ENCODE data around the gene KCNT1. TPM values are rescaled to one million over a fixed set of nuclear protein-coding genes. Genes with fewer than 3 reads are reported as not detected.

The KCNT1 gene
- total and polyA plus RNA-seq, 2 donors (not counting 3 experiments of a cell fraction or from before 2014, with no cell fraction given), result not detected

DNA sequence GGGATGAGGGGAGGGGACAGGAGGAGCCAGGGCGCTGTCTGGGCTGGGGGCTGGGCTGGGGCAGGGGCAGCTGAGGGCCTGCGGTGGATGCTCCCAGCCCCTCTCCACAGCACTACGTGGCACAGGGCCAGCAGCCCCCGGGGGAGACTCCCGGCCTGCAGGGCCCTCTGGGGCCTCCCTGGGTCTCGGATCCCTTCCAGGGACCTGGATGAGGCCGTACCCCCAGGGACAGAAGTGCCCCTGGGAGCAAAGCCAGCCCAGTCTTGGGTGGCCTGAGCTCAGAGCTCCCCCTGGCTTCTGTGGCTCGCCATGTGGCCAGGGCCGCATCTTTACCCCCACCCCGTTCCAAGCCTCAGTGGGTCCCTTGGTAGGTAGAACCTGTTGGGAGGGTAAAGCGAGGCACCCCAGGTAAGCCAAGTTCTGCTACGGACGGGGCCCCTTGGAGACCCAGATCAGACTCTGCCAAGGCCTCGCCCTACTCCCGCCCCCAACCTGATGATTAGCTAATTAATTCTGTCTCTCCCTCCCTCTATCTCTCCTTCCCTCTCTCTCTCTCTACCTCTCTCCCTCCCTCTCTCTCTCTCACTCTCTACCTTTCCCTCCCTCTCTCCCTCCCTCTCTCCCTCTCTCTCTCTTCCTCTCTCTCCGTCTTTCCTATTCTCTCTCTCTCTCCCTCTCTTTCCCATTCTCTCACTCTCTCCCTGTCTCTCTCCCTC lies 24.3 kb downstream of the KCNT1 start:
- no TSS peak for BruUV-seq (replicated peaks)
- H3K4me1 ChIP-seq (ENCODE audit: control insufficient read depth, extremely low read depth, insufficient read depth, low read length), result peaks cover 14% of the 10 kb centered on the region
- H3K27me3 ChIP-seq (ENCODE audit: control insufficient read depth in 2 of 2, insufficient read depth in 2 of 2, low read length in 2 of 2), result no peaks in the 10 kb centered on the region
- CTCF ChIA-PET, result interaction anchor here (0.5 to 1.2 kb wide), 6 partner anchors 11 to 1697 kb away, joined by 3 to 7 read pairs (median 4); partner anchors contain the start of genes EXD3 and NOXA1
- no peak overlapping the region for H3K4me2 ChIP-seq (ENCODE audit: insufficient read depth, low read length)
- no peak overlapping the region for H3K9ac ChIP-seq (replicated peaks; ENCODE audit: extremely low read depth, insufficient read depth, low read length)
- no peaks in the 10 kb centered on the region for H3K9me3 ChIP-seq (replicated peaks; ENCODE audit: control insufficient read depth, insufficient read depth, low read length)
- DNase-seq (ENCODE audit: low read depth, low spot score), result no peak
- H3K4me3 ChIP-seq (replicated peaks in 1 of 3; ENCODE audit: insufficient read depth in 1 of 3, low read depth in 1 of 3, low read length in 3 of 3), result no peak overlapping the region
- POLR2A ChIA-PET, result no interaction called here
- dilution Hi-C loops (cut with MboI; ENCODE audit: extremely low pct_ligation_motif_present, low sequenced_read_pairs) (no loop called here), intact Hi-C loops (cut with micrococcal nuclease) (no loop called here)
- TF ChIP-seq POLR2AphosphoS5 (IDR thresholded peaks at IDR 0.05; ENCODE audit: insufficient read depth, low read depth, low read length) (no peak), CTCF (IDR thresholded peaks at IDR 0.05; ENCODE audit: extremely low read depth in 1 of 2, insufficient read depth in 1 of 2, low read depth in 1 of 2, low read length in 2 of 2) (peak; percentile 5 to 20), EZH2 (IDR thresholded peaks at IDR 0.05; ENCODE audit: borderline replicate concordance, low read depth, low read length, severe bottlenecking) (no peak)
- H2AFZ ChIP-seq (ENCODE audit: low read depth, low read length), result no peak overlapping the region
- no peaks in the 10 kb centered on the region for H3K79me2 ChIP-seq (ENCODE audit: control insufficient read depth, insufficient read depth, low read length)
- no peaks in the 10 kb centered on the region for H4K20me1 ChIP-seq (replicated peaks; ENCODE audit: control insufficient read depth, extremely low read depth, insufficient read depth, low read length)
- H3K36me3 ChIP-seq (ENCODE audit: control insufficient read depth in 2 of 2, extremely low read depth in 1 of 2, insufficient read depth in 2 of 2, low read length in 2 of 2), result no peaks in the 10 kb centered on the region
- no peaks in the 10 kb centered on the region for H3K9me1 ChIP-seq (replicated peaks; ENCODE audit: control insufficient read depth, extremely low read depth, insufficient read depth, low read length)
- H3K27ac ChIP-seq (ENCODE audit: insufficient read depth, low read depth, low read length), result no peak overlapping the region
- FAIRE-seq, result no peak

GRCh38 chr9:135727257-135727875 lies 25.4 kb downstream of the KCNT1 start:
- intact Hi-C loops (cut with micrococcal nuclease), result no loop called here
- no peak for FAIRE-seq

More at GRCh38 chr9:135727257-135727875, 25.4 kb downstream of the KCNT1 start:
- DNase-seq (ENCODE audit: low read depth, low spot score), result no peak
- Histone ChIP-seq H3K27me3 (ENCODE audit: control insufficient read depth in 2 of 2, insufficient read depth in 2 of 2, low read length in 2 of 2) (no peaks in the 10 kb centered on the region), H3K4me2 (ENCODE audit: insufficient read depth, low read length) (no peak overlapping the region), H3K27ac (ENCODE audit: insufficient read depth, low read depth, low read length) (no peak overlapping the region), H4K20me1 (replicated peaks; ENCODE audit: control insufficient read depth, extremely low read depth, insufficient read depth, low read length) (no peaks in the 10 kb centered on the region), H2AFZ (ENCODE audit: low read depth, low read length) (no peak overlapping the region), H3K79me2 (ENCODE audit: control insufficient read depth, insufficient read depth, low read length) (no peaks in the 10 kb centered on the region), H3K9ac (replicated peaks; ENCODE audit: extremely low read depth, insufficient read depth, low read length) (no peak overlapping the region), H3K9me3 (replicated peaks; ENCODE audit: control insufficient read depth, insufficient read depth, low read length) (peaks cover 2% of the 10 kb centered on the region), H3K4me3 (replicated peaks in 1 of 3; ENCODE audit: insufficient read depth in 1 of 3, low read depth in 1 of 3, low read length in 3 of 3) (no peak overlapping the region), H3K4me1 (ENCODE audit: control insufficient read depth, extremely low read depth, insufficient read depth, low read length) (peaks cover 14% of the 10 kb centered on the region), H3K36me3 (ENCODE audit: control insufficient read depth in 2 of 2, extremely low read depth in 1 of 2, insufficient read depth in 2 of 2, low read length in 2 of 2) (no peaks in the 10 kb centered on the region), H3K9me1 (replicated peaks; ENCODE audit: control insufficient read depth, extremely low read depth, insufficient read depth, low read length) (no peaks in the 10 kb centered on the region)
- ChIA-PET CTCF (no interaction called here), POLR2A (no interaction called here)
- TF ChIP-seq EZH2 (IDR thresholded peaks at IDR 0.05; ENCODE audit: borderline replicate concordance, low read depth, low read length, severe bottlenecking) (no peak), POLR2AphosphoS5 (IDR thresholded peaks at IDR 0.05; ENCODE audit: insufficient read depth, low read depth, low read length) (no peak), FOS (IDR thresholded peaks at IDR 0.05; ENCODE audit: borderline replicate concordance, insufficient read depth, low read length) (no peak), JUN (IDR thresholded peaks at IDR 0.05; ENCODE audit: borderline replicate concordance, insufficient read depth, insufficient read length, low read depth) (no peak), CTCF (IDR thresholded peaks at IDR 0.05; ENCODE audit: extremely low read depth in 1 of 2, insufficient read depth in 1 of 2, low read depth in 1 of 2, low read length in 2 of 2) (no peak), POLR2A (IDR thresholded peaks at IDR 0.05; ENCODE audit: low read depth, low read length) (no peak), MYC (IDR thresholded peaks at IDR 0.05; ENCODE audit: low read depth, low read length) (no peak)
- TF ChIP-seq, protein P1, sequence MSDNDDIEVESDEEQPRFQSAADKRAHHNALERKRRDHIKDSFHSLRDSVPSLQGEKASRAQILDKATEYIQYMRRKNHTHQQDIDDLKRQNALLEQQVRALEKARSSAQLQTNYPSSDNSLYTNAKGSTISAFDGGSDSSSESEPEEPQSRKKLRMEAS (IDR thresholded peaks at IDR 0.05; ENCODE audit: insufficient read depth, insufficient read length), result no peak
- BruUV-seq (replicated peaks), result no TSS peak
- dilution Hi-C loops (cut with MboI; ENCODE audit: extremely low pct_ligation_motif_present, low sequenced_read_pairs), result no loop called here
